Activated CD4-positive, alpha-beta T cell treated with anti-CD3 and anti-CD28 coated beads, Interleukin-2, amount 50 U/mL, for 1 hour (primary cell): ENCODE measurements around the gene COL5A1.
"Not testable (repeated sequence)": the region's sequence is repeated elsewhere in the genome, so short reads cannot be mapped to it uniquely, and the experiment has no call there.

ENCODE experiments used
- DNase-seq: peaks from one replicate; pipeline ENCODE4 v3.0.0-alpha.2; 2020

COL5A1 gene

DNA sequence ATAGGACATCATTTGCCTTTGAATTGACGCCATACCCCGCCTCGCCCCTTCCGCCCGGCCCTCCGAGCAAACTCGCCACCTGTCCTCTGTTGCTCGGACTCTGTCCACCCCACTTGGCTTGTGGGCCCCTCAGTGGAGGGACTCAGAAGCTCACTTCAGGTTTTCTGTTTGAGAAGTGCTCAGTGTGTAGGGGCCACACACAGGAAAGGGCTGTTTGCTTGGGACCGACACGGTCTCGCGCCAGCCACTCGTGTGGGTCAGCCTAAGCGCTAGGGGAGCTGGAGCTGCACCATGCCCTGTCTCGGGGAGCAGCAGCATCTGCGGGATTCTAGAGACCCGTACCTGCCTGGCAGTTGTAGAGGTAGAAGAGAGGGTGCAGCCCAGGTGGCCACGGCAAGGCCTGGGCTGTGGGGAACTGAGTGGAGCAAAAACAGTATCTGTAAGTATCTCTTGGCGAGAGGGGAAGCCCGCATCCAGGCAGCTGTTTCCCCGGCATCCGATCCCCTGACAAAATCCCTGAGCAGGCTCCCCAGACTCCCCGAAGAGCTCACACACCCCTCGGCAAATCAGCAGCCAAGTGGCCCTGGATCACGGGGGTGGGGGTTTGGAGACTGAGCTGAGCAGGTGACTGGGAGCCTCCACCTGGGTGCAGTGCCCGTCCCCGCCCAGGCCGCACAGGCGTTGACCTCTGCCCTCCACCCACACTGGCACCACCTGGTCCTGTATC is 52.2 kb downstream of the COL5A1 start:
- no peak for DNase-seq

DNA sequence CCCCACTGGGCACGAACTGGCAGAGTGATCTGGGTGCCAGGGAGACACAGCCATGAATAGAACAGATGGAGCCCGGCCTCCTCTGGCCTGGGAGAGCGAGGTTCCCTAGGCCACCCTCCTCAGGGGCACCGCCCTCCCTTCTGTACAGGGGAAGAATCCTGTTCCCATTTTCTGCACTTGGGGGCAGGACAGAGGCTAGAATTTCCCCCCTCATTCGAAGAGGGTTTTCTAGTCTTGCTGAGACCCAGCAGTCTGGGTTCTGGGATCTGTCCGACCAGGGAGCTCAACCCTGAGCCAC is 52.7 kb downstream of the COL5A1 start:
- DNase-seq, result no peak

DNA sequence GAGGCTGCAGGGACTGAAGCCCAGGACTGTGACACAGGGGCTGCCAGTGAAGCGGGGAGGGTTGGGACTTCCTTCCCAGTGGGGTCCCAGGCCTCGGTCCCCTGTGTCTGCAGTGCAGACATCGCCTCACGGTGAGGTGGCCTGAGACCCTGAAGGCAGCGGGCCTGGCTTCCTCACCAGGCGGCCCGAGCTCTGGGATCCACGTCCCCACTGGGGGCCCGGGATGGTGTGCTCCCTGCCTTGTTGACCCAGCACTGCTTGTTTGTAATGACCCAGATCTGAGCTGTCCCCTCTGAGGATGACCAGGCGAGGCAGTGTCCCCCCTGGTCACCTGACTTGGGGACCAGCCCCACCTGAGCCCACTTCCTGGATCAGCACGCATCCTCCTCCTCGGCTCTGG is 53.1 kb downstream of the COL5A1 start:
- DNase-seq, result no peak

DNA sequence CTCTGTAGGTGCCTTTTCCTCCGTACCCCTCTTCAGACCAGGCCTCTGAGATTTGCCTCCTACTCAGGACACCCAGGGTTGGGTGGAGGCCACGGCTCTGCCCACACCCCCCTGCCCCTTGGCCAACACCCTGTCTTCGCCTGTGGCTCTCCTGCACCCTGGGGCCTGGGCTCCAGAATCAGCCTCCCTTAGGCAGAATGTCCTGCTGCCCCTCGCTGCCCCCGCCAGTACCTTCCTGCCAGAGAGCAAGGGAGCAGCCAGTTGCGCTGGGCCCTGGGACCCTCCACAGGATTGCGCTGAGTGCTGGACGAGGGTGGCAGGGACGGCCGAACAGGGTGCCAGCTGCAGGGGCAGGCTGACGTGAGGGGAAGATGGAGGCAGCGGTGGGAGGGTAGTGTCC is 53.5 kb downstream of the COL5A1 start:
- no peak for DNase-seq

DNA sequence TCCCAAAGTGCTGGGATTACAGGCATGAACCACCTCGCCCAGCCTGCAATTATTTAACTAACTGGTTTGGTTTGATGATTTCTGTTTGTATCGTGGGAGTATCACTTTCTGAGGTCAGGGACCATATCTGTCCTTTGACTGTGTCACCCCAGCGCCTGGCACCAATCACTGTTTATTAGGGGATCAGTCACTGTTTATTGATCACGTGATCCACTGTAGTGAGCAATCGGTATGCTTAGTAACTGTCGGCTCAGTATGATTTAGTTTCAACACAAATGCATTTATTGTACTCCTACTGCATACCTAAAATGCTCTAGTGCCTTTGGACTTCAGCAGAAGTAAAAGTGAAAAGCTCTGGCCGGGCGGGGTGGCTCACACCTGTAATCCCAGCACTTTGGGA is 54.8 kb downstream of the COL5A1 start:
- DNase-seq, result no peak

DNA sequence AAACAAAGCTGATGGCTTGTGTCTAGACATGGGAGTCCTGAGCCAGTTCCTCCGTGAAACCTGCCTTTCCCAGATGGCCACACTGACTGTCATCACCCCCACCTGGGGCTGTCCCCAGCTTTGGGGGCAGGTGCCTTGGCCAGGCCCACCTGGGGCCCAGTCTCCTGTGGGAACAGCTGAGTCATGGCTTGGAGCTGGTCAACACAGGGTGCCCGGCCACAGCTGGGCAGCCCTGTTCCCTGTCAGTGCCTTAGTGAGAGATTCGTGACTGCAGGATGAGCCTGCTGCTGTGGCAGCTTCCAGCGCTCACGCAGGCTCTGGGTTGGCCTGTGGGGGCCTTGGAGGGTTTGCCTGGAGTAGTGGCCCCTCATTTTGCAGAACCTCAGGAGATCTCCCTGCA is 56.5 kb downstream of the COL5A1 start:
- no peak for DNase-seq

DNA sequence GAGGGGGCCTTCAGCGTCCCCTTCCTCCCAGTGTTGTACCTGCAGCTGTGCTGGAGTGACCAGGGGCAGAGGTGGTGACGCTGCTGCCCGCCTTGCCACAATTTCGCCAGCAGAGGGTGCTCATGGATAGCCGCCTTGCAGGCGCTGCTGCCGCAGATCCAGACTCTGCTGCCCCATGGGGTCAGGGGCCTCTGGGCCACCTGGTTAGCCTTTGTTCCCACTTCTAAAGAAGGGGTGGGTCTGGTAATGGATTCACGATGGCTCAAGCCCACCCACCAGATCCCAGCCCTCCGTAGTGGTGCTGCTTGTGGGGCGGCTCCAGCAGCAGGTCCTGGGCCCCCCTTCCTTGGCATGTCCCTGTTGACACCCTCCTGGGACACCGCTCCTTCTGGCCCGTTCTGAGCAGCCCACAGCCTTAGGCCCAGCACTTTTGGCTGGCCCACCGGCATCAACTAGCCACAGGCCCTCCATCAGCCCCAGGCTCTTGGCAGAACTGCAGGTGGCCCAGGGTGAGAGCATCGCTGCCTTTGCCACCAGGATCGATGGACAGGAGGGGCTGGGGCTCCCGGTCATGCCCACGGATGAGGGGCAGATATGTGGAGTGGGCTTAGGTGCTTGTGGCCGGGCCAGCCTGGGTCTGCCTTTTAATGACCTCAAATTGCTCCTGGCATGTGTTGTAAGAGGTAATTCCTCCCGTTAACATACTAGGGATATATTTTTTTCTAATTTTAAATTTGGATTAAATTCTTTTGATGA is 57.2 kb downstream of the COL5A1 start:
- peak; percentile 30 for DNase-seq

DNA sequence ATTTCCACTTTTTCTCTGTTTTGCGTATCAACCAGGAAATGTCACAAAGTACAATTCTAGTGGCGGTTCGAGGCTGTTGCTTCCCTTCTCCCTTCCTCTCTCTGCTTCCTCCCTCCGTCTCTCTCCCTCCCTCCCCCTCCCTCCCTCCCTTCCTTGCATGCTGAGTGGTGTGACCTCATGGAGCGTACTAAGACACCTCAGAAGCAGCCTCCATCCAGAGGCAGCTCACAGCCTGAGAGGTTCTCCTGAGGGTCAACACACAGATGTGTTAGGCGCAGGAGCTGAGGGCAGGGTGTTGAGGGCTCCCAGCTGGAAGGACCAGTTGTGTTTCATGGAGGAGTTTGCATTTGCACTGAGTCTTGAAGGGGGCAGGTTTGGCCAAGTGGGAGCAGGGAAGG is 57.7 kb downstream of the COL5A1 start:
- no peak for DNase-seq

DNA sequence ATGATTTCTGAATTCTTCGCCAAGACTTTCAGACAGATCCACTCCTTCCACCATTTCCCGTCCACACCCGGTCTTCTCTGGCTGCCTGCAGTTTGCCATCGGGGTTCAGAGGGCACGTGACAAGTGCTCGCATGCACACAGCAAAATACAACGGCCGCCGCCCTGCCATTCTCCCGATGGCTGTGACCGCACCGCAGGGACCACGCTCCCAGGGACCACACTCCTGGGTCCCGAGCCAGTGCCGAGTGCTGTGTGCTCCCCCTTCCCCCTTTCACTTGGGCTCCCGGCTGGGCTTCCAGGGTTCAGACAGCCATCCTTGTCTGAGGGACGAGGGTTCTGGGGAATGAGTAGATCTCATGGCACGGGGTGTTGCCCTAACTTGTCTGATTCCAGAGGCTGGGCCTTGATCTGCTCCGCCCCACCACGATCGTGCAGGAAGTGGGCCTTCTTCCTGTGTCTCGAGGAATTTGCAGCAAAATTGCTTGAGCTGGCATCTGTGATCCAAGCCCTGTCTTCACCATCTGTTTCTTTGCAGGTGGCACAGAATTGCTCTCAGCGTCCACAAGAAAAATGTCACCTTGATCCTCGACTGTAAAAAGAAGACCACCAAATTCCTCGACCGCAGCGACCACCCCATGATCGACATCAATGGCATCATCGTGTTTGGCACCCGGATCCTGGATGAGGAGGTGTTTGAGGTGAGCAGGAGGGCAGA is 59.2 kb downstream of the COL5A1 start:
- DNase-seq, result no peak

DNA sequence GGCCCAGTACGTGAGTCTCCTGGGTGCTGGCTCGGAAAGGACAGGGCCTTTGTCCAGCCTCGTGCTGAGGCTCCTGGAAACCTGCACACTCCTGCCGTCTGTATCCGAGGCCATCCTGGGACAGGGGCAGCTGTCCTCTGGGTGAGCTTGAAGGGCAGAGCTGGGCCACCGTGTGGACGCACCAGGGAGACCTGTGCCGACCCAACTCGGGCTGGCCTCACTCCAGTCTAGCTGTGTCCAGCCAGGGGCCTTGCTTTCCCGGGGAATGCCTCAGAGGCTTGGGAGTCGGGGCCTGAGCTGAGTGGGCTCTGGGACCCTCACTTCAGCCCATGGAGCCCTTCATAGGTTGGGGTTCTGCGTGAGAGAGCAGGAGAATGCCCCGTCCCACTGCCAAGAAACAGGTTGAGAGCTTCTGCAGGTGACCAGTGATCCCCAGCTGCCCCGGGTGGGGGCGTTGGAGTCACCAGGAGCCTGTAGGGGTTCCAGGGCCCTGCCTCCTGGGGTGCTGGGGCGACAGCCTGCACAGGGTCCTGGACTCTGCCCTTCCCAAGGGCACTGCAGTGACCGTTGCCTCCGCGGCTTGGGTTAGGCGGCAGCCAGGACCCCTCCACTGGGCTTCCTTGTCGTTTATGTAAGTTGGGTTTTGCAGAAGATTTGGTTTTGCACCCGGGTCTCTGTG is 60.1 kb downstream of the COL5A1 start:
- no peak for DNase-seq

DNA sequence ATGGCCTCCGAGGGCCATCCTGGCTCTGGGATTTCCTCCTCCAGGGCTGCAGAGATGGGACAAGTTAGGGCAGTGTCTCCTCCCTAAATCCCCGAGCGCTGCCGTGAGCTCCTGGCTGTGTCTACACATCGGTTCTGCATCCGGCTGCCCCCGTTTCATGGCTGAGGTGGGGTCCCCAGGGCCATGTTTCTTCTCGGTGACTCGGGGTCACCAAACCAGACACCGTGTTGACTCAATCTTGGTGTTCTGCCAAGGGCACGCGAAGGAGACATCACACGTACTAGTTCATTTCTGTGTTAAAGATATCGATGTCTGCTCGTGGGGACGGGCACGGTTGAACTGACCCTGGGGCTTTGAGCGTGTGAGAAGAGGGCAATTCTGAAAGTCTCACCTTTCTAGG is 60.7 kb downstream of the COL5A1 start:
- DNase-seq, result no peak

DNA sequence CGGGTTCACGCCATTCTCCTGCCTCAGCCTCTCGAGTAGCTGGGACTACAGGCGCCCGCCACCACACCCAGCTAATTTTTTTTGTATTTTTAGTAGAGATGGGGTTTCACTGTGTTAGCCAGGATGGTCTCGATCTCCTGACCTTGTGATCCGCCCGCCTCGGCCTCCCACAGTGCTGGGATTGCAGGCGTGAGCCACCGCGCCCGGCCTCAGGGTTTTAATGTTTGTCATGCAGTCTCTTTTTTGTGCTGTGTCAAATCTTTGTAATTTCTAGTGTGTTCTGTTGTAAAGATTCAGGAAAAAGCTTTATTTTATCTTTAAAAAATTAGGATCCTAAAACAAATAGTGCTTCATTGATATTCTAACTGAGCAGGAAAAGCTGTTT is 62.1 kb downstream of the COL5A1 start:
- DNase-seq, result not testable (repeated sequence)

DNA sequence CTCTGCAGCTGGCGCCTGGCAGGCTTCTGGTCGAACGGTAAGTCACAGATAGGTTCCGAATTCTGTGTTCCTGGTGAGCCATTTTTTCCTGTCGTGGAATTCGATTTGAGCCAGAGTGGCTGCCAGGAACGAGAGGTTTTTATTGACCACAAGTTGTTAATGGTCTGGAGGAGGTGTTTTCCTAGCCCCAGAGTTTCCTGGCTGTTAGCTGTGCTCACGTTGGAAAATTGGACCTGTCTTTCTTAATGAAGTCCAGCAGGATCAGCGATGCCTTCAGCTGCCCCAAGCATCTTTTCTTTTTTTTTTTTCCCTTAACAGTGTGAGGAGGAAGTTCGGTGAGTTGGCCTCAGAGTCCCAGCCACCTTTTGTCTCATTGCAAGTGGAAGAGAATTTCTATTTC is 62.9 kb downstream of the COL5A1 start:
- no peak for DNase-seq

DNA sequence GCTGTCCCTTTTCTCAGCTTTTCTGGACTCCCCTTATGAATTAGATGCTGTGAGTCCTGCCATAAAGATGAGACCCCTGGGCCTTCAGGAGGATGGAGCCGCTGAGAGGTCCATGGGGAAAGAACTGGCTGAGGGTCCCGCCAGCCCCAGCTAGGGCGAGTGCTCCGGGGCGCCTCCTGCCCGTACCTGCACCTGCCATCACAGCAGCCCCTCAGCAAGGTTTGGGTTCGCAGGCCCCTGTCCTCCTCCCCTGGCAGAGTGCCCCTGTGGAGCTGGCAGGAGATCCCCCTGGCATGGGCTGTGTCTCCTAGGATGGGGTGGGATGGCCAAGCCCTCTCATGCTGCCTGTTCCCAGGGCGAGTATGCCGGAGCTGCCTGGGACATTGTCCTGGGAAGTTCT is 64.2 kb downstream of the COL5A1 start:
- no peak for DNase-seq

DNA sequence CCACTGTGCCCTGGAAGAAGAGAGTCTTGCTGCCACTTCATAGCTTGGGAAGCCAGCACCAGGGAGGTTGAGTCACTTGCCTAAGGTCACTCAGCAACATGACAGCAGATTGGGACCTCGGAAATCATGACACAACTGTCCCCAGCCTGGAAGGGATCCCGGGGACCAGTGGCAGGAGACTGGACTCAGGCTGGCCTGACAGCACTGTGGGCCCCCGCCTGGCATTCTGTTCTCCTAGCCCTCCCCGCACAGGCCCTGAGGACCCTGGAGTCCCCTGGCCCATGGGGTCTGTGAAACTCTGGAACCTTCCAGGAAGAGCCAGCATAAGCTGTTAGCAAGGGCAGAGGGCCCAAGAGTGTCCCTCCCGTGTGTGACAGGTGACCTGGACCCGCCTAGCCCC is 64.9 kb downstream of the COL5A1 start:
- DNase-seq, result no peak

DNA sequence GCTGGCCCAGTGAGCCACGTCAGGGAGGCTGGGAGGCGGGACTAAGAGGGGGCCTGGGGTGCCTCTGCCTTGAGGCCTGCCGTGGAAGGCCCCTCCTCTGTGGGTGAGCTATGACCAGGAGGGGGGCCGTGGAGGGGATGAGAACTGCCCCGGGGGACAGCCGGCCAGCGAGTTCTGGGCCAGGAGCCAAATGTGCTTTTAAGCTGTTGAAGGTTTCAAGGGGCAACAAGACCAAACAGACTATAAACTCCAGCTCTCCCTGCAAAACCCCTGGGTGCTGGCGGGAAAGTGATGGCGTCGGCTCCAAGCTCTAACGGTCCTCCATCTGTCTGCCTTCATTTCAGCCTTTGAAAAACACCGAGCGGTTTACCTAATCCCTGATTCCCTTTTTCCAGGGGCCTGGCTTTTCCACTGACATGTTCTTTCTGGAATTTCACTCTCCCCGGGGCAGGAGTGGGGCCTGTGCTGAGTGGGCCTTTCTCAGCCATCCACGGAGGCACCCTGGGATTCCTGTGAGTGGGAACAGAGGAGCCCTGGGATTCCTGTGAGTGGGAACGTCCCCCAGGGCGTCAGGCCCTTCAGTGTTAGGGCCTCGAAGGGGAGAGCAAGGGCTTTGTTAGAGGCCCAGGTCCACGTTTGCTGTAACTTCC is 65.6 kb downstream of the COL5A1 start:
- no peak for DNase-seq

DNA sequence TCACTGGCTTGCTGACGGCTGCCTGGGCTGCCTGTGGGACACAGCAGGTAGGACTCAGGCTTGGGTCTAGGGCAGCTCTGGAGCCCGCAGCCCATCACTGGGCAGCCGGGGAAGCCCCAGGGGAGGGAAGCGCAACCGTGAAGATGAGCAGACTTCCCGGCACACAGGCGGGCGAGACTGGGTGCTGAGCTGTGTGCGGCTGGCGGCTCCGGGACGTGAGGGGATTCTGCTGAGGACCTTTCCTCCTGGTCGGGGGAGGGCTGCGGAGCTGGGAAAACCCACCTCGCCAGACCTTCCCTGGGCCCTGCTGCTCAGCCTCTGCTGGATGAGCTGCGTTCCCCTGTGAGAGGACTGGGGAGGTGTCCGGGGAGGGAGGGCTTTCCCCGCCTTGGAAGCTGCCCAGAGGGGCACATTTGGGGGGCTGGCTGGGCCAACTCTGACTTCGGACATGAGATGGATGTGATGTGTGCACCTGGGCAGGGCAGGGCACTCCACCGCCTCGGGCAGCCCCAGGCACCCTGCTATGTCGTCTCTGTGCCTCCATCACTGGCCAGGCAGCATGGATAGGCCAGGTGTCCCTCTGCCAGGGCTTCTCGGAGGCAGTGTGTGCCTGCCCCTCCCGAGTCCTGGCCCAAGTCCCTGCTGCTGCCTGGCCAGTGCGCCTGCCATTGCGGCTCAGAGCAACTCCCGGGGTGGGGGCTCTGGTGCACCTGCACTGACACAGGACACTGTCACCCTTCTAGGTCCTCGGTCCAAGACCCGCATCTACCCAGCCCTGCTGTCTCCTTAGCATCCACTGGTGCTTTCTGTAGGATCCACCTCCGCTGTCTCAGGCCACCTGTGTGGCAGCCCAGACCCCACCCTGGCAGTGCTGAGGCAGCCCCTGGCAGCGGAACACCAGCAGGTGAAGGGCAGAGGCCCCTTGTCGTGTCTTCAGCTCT is 66.4 kb downstream of the COL5A1 start:
- DNase-seq, result no peak

DNA sequence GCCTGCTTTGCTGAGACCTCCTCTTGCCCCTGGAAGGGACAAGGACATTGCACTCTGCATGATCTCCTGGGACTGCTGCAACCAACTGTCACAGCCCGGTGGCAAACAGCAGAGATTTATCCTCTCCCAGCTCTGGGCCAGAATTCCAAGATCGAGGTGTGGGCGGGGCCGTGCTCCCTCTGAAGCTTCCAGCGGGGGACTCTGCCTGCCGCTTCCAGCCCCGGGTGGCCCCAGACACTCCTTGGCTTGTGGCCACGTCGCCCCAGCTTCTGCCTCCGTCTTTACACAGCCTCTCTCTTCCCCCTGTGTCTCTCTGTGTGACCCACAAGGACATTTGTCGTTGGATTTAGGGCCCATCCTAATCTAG is 67.1 kb downstream of the COL5A1 start:
- DNase-seq, result no peak

DNA sequence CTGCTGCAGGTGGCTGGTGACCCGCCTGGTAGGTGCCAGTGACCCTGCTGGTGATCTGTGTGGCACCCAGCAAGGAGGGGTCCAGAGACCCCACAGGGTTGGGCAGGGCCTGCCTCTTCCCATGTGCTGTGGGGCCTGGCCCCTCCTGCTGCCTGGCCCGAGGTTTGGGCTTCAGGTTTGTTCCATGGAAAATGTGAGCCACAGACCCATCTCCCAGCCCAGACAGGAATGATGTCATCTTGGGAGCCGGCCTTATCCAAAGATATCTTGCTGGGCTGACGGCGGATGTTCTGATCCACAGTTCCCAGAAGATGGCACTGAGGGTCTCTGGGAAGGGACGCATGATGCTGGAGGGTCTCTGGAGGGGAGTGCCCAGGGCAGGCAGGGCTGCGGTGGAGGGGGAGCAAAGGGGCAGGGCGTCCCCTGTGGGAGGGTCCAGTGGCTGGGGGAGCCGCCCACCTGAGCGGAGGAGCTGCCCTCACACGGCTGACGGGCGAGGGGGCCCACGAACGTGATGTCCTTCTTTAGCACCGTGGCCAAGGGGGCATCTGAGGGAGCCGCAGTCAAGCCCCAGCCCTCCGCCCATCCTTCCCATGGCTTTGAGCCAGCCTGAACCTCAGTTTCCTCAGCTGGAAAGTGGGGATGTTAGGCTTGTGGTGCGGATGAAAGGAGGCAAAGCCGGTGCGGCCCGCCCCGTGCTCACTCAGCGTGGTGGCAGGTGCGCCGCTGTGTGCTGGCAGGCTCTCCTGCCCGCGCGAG is 68.1 kb downstream of the COL5A1 start:
- DNase-seq, result no peak

DNA sequence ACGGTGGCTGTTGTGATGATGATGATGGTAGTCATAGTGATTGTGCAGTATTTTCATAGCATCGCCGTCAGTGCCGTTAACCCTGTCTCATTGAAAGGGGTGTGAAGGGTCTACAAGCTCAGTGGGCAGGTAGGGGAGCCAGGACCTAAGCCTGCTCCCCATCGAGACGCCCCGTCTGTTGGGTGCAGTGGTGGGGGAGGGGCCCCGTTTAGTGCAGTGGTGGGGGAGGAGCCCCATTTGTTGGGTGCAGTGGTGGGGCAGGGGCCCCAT is 68.6 kb downstream of the COL5A1 start:
- DNase-seq, result no peak

DNA sequence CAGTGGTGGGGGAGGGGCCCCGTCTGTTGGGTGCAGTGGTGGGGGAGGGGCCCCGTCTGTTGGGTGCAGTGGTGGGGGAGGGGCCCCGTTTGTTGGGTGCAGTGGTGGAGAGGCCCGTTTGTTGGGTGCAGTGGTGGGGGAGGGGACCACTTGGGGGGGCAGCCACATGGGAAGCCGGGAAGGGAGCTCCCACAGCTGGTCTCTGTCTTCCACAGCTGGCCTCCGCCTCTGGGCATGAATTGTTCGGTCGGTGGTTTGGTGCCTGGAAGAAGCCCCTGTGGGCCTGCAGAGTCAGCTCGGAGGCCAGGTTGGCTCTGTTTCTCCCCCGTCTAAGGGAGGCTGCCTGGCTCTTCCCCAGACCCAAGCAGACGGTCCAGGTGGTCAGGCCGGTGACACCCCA is 69.3 kb downstream of the COL5A1 start:
- DNase-seq, result no peak

DNA sequence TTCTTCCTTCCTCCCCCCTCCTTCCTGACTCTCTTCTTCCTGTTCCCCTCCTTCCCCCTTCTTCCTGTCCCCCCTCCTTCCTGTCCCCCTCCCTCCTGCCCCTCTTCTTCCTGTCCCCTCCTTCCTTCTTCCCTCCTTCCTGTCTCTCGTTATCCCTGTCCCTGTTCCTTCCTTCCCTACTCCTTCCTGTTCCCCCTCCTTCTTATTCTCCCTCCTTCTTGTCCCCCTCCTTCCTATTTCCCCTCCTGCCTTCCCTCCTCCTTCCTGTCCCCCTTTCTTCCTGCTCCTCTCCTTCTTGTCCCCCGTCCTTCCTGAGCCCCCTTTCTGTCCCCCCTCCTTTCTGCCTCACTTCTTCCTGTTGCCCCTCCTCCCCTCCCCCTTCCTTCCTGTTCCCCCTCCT is 70.6 kb downstream of the COL5A1 start:
- DNase-seq, result no peak
